Measurements from ENCODE around the gene HSD17B2. TPM values are rescaled to one million over a fixed set of nuclear protein-coding genes. Genes with fewer than 3 reads are reported as not detected.

Gene HSD17B2, protein sequence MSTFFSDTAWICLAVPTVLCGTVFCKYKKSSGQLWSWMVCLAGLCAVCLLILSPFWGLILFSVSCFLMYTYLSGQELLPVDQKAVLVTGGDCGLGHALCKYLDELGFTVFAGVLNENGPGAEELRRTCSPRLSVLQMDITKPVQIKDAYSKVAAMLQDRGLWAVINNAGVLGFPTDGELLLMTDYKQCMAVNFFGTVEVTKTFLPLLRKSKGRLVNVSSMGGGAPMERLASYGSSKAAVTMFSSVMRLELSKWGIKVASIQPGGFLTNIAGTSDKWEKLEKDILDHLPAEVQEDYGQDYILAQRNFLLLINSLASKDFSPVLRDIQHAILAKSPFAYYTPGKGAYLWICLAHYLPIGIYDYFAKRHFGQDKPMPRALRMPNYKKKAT
- total RNA-seq = 0.31 TPM
- polyA plus RNA-seq (ENCODE audit: insufficient read depth in 1 of 8, insufficient read length in 8 of 8, low replicate concordance in 1 of 8) = 1 to 10 TPM in 3 of 8 donors, under 1 TPM in 5; 0.15 to 2.9 (median 0.64) TPM
- long read RNA-seq, donor 1 = 0 reads
- long read RNA-seq, donor 2 = 0 reads
- long read RNA-seq, donor 3 = 0 reads
- long read RNA-seq, donor 4 = 0 reads
- long read RNA-seq, donor 5 = 0 reads
- long read RNA-seq, donor 6 = 0 reads
- long read RNA-seq, donor 7 = 0 reads
- long read RNA-seq, donor 8 = 0 reads
- long read RNA-seq, donor 9 = 0 reads
- long read RNA-seq, donor 10, partial matches to known transcripts = 0 of 1 reads
- long read RNA-seq, donor 10, other reads (novel, unspliced or antisense) = 0 of 1 reads
- long read RNA-seq, donor 11 = 0 reads

DNA sequence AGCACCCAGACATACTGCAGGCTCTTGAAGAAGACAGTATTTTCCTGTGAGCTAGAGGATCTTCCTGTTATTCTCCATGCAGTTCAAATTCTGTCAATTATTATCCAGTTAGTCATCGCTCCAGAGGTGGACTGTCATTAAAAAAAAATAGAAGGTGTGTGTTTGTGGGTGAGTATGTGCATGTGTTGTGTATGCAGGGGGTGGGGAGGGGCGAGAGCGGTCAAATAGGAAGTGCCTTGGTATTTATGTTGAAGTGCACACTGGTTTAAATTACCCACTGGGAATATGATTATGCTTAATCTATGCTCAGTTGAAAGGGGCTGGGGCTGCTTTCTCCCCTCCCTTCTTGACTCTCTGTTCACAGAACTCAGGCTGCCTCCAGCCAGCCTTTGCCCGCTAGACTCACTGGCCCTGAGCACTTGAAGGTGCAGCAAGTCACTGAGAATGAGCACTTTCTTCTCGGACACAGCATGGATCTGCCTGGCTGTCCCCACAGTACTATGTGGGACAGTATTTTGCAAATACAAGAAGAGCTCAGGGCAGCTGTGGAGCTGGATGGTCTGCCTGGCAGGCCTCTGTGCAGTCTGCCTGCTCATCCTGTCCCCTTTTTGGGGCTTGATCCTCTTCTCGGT, at the start of gene HSD17B2:
TSS of gene HSD17B2 (plus strand) at position 273 of the 632 bp plus-strand sequence. CDS start at position 445, 172 bp downstream.
- no peaks in the 10 kb centered on the region for H3K9me3 ChIP-seq (replicated peaks; ENCODE audit: control insufficient read depth, low read depth, low read length)
- no peak within 1 kb of the TSS for H3K4me3 ChIP-seq (ENCODE audit: low read length)
- no peak within 1 kb of the TSS for H3K27ac ChIP-seq (ENCODE audit: low read length)
- no peaks in the 10 kb centered on the region for H3K4me1 ChIP-seq (ENCODE audit: control insufficient read depth, insufficient read depth, low read length)
- DNase-seq = no peak
- no peaks in the 10 kb centered on the region for H3K27me3 ChIP-seq (ENCODE audit: control insufficient read depth, insufficient read depth, low read length)
- H3K36me3 ChIP-seq (ENCODE audit: control insufficient read depth, insufficient read depth, low read length) = no peaks in the 10 kb centered on the region
- WGBS (ENCODE audit: insufficient coverage) = 14% methylated on average over 1 of the region's 6 CpGs

- Histone ChIP-seq H3K27ac (ENCODE audit: low read length) (no peak overlapping the region), H3K4me3 (ENCODE audit: low read length) (no peak overlapping the region), H3K4me1 (ENCODE audit: control insufficient read depth, insufficient read depth, low read length) (no peaks in the 10 kb centered on the region), H3K27me3 (ENCODE audit: control insufficient read depth, insufficient read depth, low read length) (no peaks in the 10 kb centered on the region), H3K36me3 (ENCODE audit: control insufficient read depth, insufficient read depth, low read length) (no peaks in the 10 kb centered on the region), H3K9me3 (replicated peaks; ENCODE audit: control insufficient read depth, low read depth, low read length) (no peaks in the 10 kb centered on the region)
- no peak for DNase-seq
- 82% methylated on average over 6 of the region's 8 CpGs for WGBS (ENCODE audit: insufficient coverage)
Measured at GRCh38 chr16:81987121-81987520, 47.9 kb upstream of the HSD17B2 start.

GRCh38 chr16:81987706-81988105, 47.3 kb upstream of the HSD17B2 start:
- H3K36me3 ChIP-seq (ENCODE audit: control insufficient read depth, insufficient read depth, low read length) = no peaks in the 10 kb centered on the region
- H3K27me3 ChIP-seq (ENCODE audit: control insufficient read depth, insufficient read depth, low read length) = no peaks in the 10 kb centered on the region
- no peak overlapping the region for H3K27ac ChIP-seq (ENCODE audit: low read length)
- no peaks in the 10 kb centered on the region for H3K9me3 ChIP-seq (replicated peaks; ENCODE audit: control insufficient read depth, low read depth, low read length)
- H3K4me1 ChIP-seq (ENCODE audit: control insufficient read depth, insufficient read depth, low read length) = no peaks in the 10 kb centered on the region
- DNase-seq = no peak
- 79% methylated on average over 2 of the region's 5 CpGs for WGBS (ENCODE audit: insufficient coverage)
- no peak overlapping the region for H3K4me3 ChIP-seq (ENCODE audit: low read length)

DNA sequence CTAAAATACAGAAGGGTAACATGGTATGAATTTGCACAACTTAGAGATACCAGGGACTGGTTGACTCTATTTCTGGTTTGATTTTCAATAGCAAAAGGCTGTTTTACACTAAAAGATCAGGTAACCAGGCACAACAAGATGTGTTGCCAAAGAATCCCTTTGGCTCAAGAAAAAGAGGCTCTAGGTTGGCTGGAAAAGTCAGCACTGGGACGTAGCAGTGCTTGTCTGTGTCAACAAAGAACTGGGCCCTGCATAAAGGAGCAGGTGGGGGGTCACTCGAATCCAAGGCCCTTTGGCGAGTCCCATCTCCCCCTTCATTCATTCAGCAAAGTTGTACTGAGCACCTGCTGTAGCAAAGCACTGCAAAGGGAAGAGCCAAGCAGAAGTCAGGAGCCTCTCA, 42.2 kb upstream of the HSD17B2 start:
- WGBS (ENCODE audit: insufficient coverage) = 43% methylated on average over 2 of the region's 3 CpGs
- Histone ChIP-seq H3K4me3 (ENCODE audit: low read length) (no peak overlapping the region), H3K27me3 (ENCODE audit: control insufficient read depth, insufficient read depth, low read length) (no peaks in the 10 kb centered on the region), H3K4me1 (ENCODE audit: control insufficient read depth, insufficient read depth, low read length) (no peaks in the 10 kb centered on the region), H3K9me3 (replicated peaks; ENCODE audit: control insufficient read depth, low read depth, low read length) (no peaks in the 10 kb centered on the region), H3K27ac (ENCODE audit: low read length) (no peak overlapping the region), H3K36me3 (ENCODE audit: control insufficient read depth, insufficient read depth, low read length) (no peaks in the 10 kb centered on the region)
- DNase-seq = peak; percentile 22

DNA sequence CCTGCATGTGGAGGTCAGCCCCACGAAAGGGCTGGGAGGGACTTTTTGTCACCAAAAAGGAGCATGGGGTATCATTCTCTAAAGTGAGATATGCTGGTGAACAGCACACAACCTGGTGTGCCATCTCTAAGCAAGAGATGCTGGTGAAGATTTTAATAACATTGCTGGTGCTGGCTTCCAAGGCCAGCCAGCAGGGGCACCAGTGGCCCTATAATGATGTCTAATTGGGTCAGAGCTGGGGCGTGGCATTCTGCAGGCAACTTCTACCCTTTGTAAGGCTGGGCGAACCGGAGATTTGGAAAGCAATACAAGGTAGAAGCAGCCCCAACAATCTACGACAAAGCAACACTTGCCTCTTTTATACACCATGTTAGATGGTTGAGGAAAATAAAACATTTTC, 40.6 kb upstream of the HSD17B2 start:
- Histone ChIP-seq H3K36me3 (ENCODE audit: control insufficient read depth, insufficient read depth, low read length) (no peaks in the 10 kb centered on the region), H3K27ac (ENCODE audit: low read length) (no peak overlapping the region), H3K27me3 (ENCODE audit: control insufficient read depth, insufficient read depth, low read length) (no peaks in the 10 kb centered on the region), H3K9me3 (replicated peaks; ENCODE audit: control insufficient read depth, low read depth, low read length) (no peaks in the 10 kb centered on the region), H3K4me3 (ENCODE audit: low read length) (no peak overlapping the region), H3K4me1 (ENCODE audit: control insufficient read depth, insufficient read depth, low read length) (no peaks in the 10 kb centered on the region)
- 92% methylated on average over 1 of the region's 5 CpGs for WGBS (ENCODE audit: insufficient coverage)
- DNase-seq = no peak

- Histone ChIP-seq H3K9me3 (replicated peaks; ENCODE audit: control insufficient read depth, low read depth, low read length) (no peaks in the 10 kb centered on the region), H3K36me3 (ENCODE audit: control insufficient read depth, insufficient read depth, low read length) (no peaks in the 10 kb centered on the region), H3K27me3 (ENCODE audit: control insufficient read depth, insufficient read depth, low read length) (no peaks in the 10 kb centered on the region), H3K4me3 (ENCODE audit: low read length) (no peak overlapping the region), H3K27ac (ENCODE audit: low read length) (no peak overlapping the region), H3K4me1 (ENCODE audit: control insufficient read depth, insufficient read depth, low read length) (no peaks in the 10 kb centered on the region)
- 100% methylated on average over 1 of the region's 3 CpGs for WGBS (ENCODE audit: insufficient coverage)
- no peak for DNase-seq
Measured at GRCh38 chr16:81995651-81996050, 39.4 kb upstream of the HSD17B2 start.

DNA sequence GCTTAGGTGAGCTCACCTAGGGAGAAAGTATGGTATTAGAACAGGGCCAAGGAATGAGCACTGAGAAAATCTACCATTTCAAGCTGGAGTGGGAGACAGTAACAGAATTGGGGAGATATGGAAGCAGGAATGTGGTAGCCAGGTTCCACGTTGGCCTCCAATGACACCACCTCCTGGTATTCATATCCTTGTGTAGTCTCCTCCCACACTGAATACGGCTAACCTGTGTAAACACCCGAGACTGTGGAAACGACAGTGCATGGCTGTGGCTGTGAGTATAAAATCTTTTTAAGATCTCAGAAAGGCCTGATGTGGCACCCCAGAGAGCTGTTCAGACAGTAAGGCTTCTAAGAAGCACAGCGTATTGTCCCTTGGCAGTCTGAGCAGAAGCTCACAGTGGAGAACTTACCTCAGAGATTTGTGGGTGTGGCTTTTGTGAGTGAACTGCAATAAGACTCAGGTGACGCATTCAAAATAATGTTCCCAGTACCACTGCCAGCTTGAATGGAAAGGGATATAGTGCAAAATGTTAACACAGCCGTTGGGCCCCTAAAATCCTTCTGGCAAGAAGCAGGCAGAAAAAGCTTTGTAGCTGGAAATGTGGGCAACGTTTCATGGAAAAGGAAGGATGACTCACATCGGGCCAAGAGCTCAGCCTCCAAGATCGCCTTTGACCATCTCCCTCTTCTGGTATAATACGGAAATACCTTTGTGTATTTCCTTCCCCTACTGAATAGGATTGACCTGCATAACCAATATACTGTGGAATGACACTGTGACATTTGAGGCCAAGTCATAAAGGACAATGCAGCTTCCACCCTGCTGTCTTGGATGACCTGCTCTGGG, 38.2 kb upstream of the HSD17B2 start:
- WGBS (ENCODE audit: insufficient coverage) = 51% methylated on average over 2 of the region's 11 CpGs
- DNase-seq = peak; percentile 90
- no peaks in the 10 kb centered on the region for H3K4me1 ChIP-seq (ENCODE audit: control insufficient read depth, insufficient read depth, low read length)
- no peaks in the 10 kb centered on the region for H3K9me3 ChIP-seq (replicated peaks; ENCODE audit: control insufficient read depth, low read depth, low read length)
- H3K36me3 ChIP-seq (ENCODE audit: control insufficient read depth, insufficient read depth, low read length) = no peaks in the 10 kb centered on the region
- no peaks in the 10 kb centered on the region for H3K27me3 ChIP-seq (ENCODE audit: control insufficient read depth, insufficient read depth, low read length)
- H3K27ac ChIP-seq (ENCODE audit: low read length) = peak overlapping the region; percentile 42
- no peak overlapping the region for H3K4me3 ChIP-seq (ENCODE audit: low read length)

DNA sequence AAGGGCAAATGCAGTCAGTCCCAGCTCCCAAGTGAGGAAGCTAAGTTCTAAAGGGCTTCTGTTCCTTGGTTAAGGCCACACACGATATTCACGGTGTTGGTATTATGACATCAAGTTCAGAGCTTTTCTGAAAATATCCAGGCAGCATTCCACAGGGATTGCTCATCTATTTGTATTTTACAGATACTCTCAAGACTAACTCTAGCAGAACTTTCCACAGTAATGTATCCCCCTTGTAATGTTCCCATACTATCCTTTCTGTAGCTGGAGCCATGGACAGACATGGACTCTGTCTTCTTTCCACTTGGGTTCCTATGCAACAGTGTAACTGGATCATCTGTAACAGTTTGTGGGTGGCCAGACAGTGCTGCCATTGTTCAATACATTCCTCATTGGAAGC, 37.3 kb upstream of the HSD17B2 start:
- H3K9me3 ChIP-seq (replicated peaks; ENCODE audit: control insufficient read depth, low read depth, low read length) = no peaks in the 10 kb centered on the region
- no peaks in the 10 kb centered on the region for H3K4me1 ChIP-seq (ENCODE audit: control insufficient read depth, insufficient read depth, low read length)
- no peak overlapping the region for H3K27ac ChIP-seq (ENCODE audit: low read length)
- no peaks in the 10 kb centered on the region for H3K36me3 ChIP-seq (ENCODE audit: control insufficient read depth, insufficient read depth, low read length)
- H3K4me3 ChIP-seq (ENCODE audit: low read length) = no peak overlapping the region
- H3K27me3 ChIP-seq (ENCODE audit: control insufficient read depth, insufficient read depth, low read length) = no peaks in the 10 kb centered on the region
- peak; percentile 38 for DNase-seq
- WGBS (ENCODE audit: insufficient coverage) = no CpG with 5 or more reads among the region's 2 CpGs

- no peaks in the 10 kb centered on the region for H3K27me3 ChIP-seq (ENCODE audit: control insufficient read depth, insufficient read depth, low read length)
- no peaks in the 10 kb centered on the region for H3K36me3 ChIP-seq (ENCODE audit: control insufficient read depth, insufficient read depth, low read length)
- no peak for DNase-seq
- H3K4me3 ChIP-seq (ENCODE audit: low read length) = no peak overlapping the region
- H3K4me1 ChIP-seq (ENCODE audit: control insufficient read depth, insufficient read depth, low read length) = no peaks in the 10 kb centered on the region
- H3K9me3 ChIP-seq (replicated peaks; ENCODE audit: control insufficient read depth, low read depth, low read length) = no peaks in the 10 kb centered on the region
- H3K27ac ChIP-seq (ENCODE audit: low read length) = no peak overlapping the region
- 100% methylated on average over 2 of the region's 3 CpGs for WGBS (ENCODE audit: insufficient coverage)
Measured at GRCh38 chr16:82002831-82003230, 32.2 kb upstream of the HSD17B2 start.

Data from muscle of leg (tissue), 16 donors.